GM18508 (cell line): ENCODE data around the gene PRRC2A.
"Not testable (repeated sequence)": the region's sequence is repeated elsewhere in the genome, so short reads cannot be mapped to it uniquely, and the experiment has no call there.

ENCODE experiments used
- ATAC-seq: cut with Tn5 transposase; IDR thresholded peaks from one replicate; pipeline ENCODE4 v1.9.1; 2021; ENCODE audit warnings: moderate number of reproducible peaks; ENCODE audit not compliant: insufficient read depth, unreplicated experiment

The PRRC2A gene

DNA sequence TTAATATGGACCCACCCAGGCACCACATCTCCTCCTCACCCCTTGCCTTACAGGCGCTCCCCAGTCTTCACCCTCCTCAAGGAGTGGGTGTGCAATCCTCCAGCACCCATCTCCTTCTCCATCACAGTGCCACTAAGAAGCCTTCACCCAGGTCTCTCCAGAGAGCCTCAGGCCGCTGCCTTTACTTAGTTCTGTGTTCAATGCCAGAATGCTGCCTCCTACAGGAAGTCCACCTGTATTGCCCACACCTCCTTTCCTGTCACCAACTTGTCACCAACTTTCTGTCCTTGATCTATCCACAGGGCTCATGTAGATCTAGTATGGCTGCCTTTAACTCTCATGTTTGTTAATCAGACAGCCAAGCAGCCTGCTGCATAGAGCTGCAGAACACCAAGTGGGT lies 35.0 kb upstream of the PRRC2A start:
- ATAC-seq: no peak

GRCh38 chr6:31586008-31586407 lies 34.5 kb upstream of the PRRC2A start, which contains the start of gene LST1:
LST1 (plus strand) TSS chr6:31586277; CDS start chr6:31587300, 1,023 bp downstream.
- ATAC-seq: no peak

DNA sequence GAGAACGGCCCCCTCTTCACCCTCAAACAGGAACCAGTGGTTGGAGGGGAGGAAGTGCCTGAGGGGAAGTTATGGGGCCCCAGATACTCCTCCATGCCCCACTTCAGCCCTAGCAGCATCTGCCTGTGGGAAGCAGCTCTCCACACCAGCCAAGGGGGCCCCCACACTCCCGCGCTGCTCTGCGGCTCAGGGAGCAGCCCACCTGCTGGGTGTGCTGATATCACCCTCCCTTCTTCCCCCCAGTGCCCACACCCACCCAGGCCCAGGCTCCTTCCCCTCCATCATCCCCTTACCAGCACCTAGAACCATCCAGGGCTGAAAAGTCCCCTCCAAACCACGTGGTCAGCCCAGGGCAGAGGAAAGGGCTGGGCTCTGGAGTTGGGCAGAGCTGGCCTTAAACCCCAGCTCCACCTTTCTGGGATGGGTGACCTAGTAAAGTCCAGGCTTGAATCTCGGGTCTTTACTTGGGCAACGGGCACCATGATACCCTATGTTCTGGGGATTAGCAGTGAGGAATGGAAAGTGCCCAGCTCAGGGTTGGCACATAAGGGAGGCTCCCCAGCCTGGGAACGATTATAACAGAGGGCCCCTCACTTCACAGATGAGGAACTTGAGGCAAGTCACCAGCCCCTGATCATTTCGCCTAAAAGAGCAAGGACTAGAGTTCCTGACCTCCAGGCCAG lies 33.8 kb upstream of the PRRC2A start:
- ATAC-seq: no peak

DNA sequence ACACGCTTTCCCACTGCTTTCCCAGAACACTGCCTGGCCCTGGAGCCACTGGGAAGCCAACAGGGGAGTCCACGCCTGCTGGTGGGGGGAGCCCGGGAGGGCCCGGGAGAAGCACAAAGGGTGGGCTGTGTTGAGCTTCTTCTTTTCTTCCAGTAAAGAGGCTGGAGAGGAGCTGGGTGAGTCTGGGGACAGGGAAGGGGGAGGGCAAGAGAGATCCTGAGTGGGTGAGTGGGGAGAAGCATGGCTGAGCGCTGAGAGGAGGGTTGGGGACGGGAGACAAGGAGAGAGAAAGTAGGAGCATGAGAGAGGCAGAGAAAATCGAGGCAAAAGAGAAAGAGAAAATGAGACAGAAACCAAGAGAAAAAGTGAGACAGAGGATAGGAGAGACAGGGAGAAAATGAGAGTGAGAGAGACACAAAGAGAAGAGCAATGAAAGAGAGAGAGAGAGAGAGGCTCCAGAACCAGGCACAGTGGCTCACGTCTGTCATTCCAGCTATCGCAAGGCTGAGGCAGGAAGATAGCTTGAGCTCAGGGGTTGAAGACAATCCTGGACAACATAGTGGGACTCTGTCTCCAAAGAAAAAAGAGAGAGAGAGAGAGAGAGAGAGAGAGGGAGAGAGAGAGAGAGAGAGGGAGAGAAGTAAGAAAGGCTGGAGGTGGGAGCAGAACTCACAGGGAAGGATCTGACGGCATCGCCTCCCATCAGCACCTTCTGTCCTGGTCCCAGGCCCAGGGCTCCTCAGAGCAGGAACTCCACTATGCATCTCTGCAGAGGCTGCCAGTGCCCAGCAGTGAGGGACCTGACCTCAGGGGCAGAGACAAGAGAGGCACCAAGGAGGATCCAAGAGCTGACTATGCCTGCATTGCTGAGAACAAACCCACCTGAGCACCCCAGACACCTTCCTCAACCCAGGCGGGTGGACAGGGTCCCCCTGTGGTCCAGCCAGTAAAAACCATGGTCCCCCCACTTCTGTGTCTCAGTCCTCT lies 32.4 kb upstream of the PRRC2A start:
- no peak for ATAC-seq

DNA sequence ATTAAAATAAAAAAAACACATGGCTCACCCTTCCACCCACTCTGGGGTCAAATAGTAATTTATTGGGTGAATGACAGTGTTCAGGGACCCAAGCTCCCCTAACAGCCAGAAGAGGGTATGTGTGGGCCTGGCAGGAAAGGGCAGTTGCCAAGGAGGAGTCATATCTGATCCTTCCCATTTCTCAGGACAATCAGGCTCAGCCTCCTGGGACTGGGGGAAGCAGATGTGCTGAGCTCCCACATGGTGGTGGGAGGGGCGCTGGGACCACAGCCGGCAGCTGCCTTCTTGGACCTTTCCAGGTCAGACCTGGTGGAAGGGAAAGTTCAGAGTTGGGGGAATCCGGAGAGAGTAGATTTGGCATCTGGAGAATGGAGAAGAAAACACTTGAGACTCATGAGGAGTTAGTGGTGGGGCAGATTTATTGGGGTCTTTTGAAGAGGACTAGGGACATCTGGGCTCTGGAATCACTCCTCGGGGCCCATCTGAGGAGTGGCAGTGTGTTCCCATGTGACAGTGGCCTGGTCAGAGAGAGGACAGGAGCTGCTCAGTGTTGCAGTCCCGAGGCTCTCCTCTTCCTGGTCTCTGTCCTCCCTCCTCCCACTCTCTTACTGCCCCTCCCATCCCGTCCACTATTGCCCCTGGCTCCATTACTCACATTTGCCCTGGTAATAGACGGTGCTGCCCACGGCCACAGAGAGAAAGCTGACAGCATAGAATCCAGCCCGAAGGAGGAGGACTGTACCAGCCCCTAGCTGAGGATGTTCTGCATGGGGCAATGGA lies 31.5 kb upstream of the PRRC2A start:
- no peak for ATAC-seq

- not testable (repeated sequence) for ATAC-seq
These were observed 29.8 kb upstream of the PRRC2A start for GRCh38 chr6:31590691-31591090.

DNA sequence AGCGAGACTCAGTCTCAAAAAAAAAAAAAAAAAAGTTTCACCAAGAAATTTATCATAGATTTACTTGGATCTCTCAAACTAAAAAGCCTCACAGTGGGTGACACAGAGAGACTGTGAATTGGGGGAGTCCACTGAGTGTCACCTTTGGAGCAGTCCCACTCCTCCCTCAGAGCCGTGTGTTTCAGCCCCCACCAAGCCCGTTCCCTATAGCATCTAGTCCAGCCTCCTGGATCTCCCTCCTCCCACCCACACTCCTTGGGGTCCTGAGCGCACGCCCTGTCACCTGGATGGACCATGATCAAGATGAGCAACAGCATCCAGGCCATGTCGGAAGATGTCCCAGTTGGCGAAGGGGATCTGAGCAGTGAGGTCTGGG lies 28.1 kb upstream of the PRRC2A start:
- ATAC-seq: no peak

DNA sequence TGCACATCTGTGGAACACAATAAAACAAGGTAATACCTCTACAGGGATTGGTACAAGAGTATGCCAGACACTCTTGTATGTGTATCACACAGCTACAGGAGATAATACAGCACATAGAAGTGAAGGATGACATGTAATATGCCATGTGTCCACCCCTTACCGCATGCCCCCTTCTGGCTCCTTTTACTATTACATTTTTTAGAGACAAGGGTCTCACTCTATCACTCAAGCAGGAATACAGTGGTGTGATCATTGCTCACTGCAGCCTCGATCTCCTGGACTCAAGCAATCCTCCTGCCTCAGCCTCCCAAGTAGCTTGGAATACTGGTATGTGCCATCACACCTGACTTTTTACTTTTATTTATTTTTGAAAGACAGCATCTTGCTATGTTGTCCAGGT lies 23.5 kb upstream of the PRRC2A start:
- no peak for ATAC-seq

GRCh38 chr6:31607317-31607716 lies 13.2 kb upstream of the PRRC2A start:
- ATAC-seq: no peak

DNA sequence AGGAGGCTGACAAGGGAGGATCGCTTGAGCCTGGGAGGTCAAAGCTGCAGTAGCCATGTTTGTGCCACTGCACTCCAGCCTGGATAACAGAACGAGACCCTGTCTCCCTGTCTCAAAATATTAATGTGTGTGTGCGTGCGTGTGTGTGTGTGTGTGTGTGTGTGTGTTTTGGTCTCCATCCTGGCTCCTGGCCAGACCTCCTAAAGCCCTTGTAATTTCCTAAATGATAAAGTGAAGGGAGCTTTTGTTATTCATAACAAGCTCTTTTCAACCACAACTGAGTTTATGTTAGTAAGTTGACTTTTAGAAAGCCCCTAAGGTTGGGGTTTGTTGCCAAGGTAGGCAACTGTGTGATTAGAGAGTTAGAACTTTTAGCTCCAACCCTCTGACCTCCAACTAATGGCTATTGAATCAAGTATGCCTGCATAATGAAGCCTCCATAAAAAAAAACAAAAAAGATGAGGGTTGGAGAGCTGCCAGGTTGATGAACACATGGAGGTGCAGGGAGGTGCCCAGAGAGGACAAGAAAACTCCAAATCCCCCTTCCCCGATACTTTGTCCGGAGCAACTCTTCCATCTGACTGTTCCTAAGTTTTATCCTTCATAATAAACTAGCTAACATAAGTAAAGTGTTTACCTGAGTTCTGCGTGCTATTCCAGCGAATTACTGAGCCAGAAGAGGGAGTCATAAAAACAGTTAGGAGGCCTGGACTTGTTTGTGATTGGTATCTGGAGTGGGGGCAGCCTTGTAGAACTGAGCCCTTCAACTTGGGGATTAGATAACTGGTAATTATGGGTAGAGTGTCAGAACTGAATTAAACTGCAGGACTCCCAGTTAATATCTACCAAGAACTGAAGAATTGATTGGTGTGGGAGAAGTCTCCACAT lies 10.8 kb upstream of the PRRC2A start:
- no peak for ATAC-seq

- ATAC-seq: no peak
These were observed 9.5 kb upstream of the PRRC2A start for GRCh38 chr6:31610968-31611367.

- no peak for ATAC-seq
These were observed 6.4 kb upstream of the PRRC2A start for GRCh38 chr6:31614075-31614619.

GRCh38 chr6:31614684-31615578 lies 5.6 kb upstream of the PRRC2A start, which contains the start of gene AIF1:
AIF1 (plus strand) TSS chr6:31615234; CDS start chr6:31615330, 96 bp downstream.
- no peak for ATAC-seq

GRCh38 chr6:31615748-31616147 lies 4.8 kb upstream of the PRRC2A start:
- ATAC-seq: no peak

- ATAC-seq: no peak
These were observed 3.5 kb upstream of the PRRC2A start for GRCh38 chr6:31617010-31617409.

DNA sequence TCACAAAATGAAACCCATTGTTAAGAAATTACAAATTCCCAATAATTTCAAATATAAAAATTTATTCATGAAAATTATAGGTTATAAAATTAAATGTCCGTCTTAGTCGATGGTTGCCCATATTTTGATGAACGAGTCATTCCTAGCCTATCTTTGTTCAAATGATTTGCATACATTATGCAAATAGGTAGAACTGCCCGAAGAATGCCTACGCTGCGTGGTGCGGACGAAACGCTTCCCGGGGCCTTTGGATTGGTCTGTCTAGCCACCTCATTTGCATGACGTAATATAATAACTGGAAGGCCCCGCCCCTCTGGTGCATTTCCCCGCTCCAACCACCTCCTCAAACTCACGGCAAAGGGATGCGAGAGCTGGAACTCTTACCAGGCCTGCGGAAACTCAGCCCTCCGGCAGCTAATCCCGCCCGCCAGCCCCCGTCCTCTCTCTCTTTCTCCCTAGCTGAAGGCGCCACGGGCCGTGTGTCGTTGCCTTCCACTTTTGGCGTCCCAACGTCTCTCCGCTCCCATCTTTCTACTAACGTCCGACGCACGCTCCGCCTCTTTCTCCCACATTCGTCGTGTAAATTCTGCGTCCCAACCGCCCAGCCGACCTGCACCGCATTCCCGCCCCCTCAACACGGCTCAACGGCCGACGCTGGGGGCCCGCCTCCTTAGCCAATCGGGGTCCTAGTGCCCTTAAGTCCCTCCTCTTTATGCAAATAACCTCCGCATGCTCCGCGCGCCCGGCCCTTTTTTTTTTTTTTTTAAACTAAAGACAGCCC lies 520 bp upstream of the PRRC2A start:
- ATAC-seq: peak; percentile 60

- ATAC-seq: no peak
These were observed 915 bp downstream of the PRRC2A start for GRCh38 chr6:31621320-31621939.
